Ishikawa (cell line): ENCODE results near the gene DNAJC11.
A peak's percentile ranks its signal among the peaks of the same experiment; 100 is the strongest.

ENCODE experiments used
- CEBPB ChIP-seq: IDR thresholded peaks from 2 replicates; pipeline ENCODE4 v1.6.1; 2012
- CREB1 ChIP-seq: IDR thresholded peaks from 2 replicates; pipeline ENCODE4 v1.6.1; 2012; ENCODE audit warnings: low read depth
- EGR1 ChIP-seq: IDR thresholded peaks from 2 replicates; pipeline ENCODE4 v1.6.1; 2012
- EP300 ChIP-seq: IDR thresholded peaks from 2 replicates; pipeline ENCODE4 v1.6.1; 2012; ENCODE audit warnings: borderline replicate concordance
- FOXM1 ChIP-seq: IDR thresholded peaks from 2 replicates; pipeline ENCODE4 v1.6.1; 2012; ENCODE audit warnings: low read depth, borderline replicate concordance
- NFIC ChIP-seq: IDR thresholded peaks from 2 replicates; pipeline ENCODE4 v1.6.1; 2012
- RAD21 ChIP-seq: IDR thresholded peaks from 2 replicates; pipeline ENCODE4 v1.6.1; 2012; ENCODE audit warnings: low read depth
- TAF1 ChIP-seq: IDR thresholded peaks from 2 replicates; pipeline ENCODE4 v1.6.1; 2012; ENCODE audit warnings: low read depth, mild to moderate bottlenecking
- TCF12 ChIP-seq: IDR thresholded peaks from 2 replicates; pipeline ENCODE4 v1.6.1; 2012; ENCODE audit warnings: low read depth
- TEAD4 ChIP-seq: IDR thresholded peaks from 2 replicates; pipeline ENCODE4 v1.6.1; 2012
- YY1 ChIP-seq: IDR thresholded peaks from 2 replicates; pipeline ENCODE4 v1.6.1; 2012; ENCODE audit warnings: low read depth
- ZBTB7A ChIP-seq: IDR thresholded peaks from 2 replicates; pipeline ENCODE4 v1.6.1; 2012; ENCODE audit warnings: low read depth
- TF ChIP-seq, protein P1 (sequence below): IDR thresholded peaks from 2 replicates; pipeline ENCODE4 v1.6.1; 2012
- TF ChIP-seq, protein P2 (sequence below): IDR thresholded peaks from 2 replicates; pipeline ENCODE4 v1.6.1; 2012
- TF ChIP-seq, protein P3 (sequence below): IDR thresholded peaks from 2 replicates; pipeline ENCODE4 v1.6.1; 2012; ENCODE audit warnings: low read depth, mild to moderate bottlenecking

DNAJC11 gene

DNA sequence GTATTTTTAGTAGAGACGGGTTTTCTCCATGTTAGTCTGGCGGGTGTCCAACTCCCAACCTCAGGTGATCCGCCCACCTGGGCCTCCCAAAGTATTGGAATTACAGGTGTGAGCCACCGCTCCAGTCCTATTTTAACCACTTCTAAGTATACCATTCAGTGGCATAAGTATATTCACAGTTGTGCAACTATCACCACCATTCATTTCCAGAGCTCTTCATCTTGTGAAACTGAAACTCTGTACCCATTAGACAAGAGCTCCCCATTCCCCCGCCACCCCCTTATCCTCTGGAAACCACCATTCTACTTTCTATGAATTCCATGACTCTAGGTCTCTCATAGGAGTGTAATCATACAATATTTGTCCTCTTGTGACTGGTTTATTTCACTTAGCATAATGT, 43.5 kb upstream of the DNAJC11 start:
- TF ChIP-seq TEAD4: no peak
- no peak for TF ChIP-seq CEBPB
- no peak for TF ChIP-seq NFIC
- no peak for TF ChIP-seq ZBTB7A
- no peak for TF ChIP-seq YY1

DNA sequence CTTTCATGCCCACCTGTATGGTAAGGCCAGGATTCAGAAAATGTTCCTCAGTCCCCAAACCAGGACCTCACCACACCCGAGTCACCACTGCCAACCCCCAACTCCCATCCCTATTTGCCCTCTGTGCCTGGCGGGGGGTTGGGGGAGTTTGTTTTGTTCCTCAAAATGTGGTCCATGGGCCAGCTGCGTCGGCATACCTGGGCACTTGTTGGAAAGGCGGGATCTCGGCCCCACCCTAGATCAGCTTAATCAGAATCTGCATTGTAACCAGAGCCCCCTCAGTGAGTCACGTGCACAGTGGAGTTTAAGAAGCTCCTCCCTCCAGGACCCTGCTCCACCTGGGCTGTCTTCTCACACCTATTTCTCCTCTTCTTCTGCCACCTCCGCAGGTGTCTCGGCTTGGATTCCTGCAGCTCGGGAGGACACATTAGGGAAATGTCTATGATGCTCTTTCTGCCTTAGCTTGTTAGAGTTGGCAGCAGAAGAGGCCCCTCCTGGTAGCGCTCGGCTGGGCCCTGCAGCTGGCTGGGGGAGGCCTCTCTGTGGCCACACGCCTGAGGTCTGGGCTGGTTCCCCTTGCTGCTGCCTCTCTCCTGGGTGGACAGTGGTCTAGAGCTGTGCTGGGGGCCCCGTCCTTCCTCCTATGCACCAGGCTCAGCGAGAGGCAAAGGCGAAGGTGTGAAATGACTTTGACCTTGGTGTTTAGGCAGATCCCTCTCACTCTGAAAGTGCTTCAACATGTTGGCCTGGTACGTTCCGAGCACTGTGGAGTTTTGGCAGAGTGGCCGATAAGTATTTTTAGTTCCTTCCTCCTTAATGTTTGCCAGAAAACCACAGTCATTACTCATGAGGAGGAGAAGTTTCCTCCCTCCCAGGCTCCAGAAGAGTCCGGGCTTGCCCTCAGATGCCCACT, 41.8 kb upstream of the DNAJC11 start:
- TF ChIP-seq ZBTB7A: no peak
- TF ChIP-seq, protein P1, sequence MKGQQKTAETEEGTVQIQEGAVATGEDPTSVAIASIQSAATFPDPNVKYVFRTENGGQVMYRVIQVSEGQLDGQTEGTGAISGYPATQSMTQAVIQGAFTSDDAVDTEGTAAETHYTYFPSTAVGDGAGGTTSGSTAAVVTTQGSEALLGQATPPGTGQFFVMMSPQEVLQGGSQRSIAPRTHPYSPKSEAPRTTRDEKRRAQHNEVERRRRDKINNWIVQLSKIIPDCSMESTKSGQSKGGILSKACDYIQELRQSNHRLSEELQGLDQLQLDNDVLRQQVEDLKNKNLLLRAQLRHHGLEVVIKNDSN: peak; percentile 78

DNA sequence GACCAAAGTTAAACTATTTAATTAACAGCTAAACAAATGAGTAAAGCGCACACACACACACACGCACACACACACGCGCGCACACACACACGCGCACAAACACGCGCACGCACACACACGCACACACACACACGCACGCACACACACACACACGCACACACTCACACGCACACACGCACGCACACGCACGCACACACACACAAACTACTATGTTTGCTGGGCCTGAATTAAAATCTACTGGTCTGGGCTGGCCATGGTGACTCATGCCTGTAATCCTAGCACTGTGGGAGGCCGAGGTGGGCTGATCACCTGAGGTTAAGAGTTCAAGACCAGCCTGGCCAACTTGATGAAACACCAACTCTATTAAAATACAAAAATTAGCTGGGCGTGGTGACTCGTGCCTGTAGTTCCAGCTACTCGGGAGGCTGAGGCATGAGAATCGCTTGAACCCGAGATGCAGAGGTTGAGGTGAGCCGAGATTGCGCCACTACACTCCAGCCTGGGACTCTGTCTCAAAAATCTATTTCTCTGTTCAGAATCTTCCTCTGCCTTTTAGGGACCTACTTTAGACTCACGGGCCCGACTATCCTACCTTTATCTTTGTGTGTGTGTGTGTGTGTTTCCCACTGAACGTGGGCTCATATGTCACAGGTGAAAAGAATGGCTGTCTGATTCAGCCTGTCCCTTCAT, 37.5 kb upstream of the DNAJC11 start:
- TF ChIP-seq, protein P2, sequence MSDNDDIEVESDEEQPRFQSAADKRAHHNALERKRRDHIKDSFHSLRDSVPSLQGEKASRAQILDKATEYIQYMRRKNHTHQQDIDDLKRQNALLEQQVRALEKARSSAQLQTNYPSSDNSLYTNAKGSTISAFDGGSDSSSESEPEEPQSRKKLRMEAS: no peak
- no peak for TF ChIP-seq FOXM1
- TF ChIP-seq TAF1: no peak
- TF ChIP-seq, protein P1: no peak
- TF ChIP-seq, protein P3, sequence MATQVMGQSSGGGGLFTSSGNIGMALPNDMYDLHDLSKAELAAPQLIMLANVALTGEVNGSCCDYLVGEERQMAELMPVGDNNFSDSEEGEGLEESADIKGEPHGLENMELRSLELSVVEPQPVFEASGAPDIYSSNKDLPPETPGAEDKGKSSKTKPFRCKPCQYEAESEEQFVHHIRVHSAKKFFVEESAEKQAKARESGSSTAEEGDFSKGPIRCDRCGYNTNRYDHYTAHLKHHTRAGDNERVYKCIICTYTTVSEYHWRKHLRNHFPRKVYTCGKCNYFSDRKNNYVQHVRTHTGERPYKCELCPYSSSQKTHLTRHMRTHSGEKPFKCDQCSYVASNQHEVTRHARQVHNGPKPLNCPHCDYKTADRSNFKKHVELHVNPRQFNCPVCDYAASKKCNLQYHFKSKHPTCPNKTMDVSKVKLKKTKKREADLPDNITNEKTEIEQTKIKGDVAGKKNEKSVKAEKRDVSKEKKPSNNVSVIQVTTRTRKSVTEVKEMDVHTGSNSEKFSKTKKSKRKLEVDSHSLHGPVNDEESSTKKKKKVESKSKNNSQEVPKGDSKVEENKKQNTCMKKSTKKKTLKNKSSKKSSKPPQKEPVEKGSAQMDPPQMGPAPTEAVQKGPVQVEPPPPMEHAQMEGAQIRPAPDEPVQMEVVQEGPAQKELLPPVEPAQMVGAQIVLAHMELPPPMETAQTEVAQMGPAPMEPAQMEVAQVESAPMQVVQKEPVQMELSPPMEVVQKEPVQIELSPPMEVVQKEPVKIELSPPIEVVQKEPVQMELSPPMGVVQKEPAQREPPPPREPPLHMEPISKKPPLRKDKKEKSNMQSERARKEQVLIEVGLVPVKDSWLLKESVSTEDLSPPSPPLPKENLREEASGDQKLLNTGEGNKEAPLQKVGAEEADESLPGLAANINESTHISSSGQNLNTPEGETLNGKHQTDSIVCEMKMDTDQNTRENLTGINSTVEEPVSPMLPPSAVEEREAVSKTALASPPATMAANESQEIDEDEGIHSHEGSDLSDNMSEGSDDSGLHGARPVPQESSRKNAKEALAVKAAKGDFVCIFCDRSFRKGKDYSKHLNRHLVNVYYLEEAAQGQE: no peak
- TF ChIP-seq NFIC: no peak
- TF ChIP-seq CREB1: no peak
- no peak for TF ChIP-seq TEAD4
- no peak for TF ChIP-seq EGR1
- no peak for TF ChIP-seq RAD21
- TF ChIP-seq TCF12: no peak
- no peak for TF ChIP-seq YY1

DNA sequence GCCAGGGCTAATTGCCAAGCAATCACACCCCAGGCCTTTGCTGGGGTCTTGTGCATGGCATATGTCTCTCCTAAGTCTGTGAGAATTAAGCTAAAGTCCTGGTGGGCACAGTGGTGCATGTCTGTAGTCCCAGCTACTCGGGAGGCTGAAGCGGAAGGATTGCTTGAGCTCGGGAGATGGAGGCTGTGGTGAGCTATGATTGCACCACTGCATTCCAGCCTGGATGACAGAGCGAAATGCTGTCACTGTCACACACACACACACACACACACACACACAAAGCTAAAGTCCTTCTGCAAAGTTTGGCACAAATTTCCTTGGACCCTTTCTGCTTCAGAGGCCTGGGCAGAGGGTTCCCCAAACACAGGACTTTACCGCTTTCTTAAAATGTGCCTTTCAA, 31.3 kb upstream of the DNAJC11 start:
- TF ChIP-seq, protein P2: no peak
- TF ChIP-seq NFIC (no peak), FOXM1 (no peak)
- TF ChIP-seq, protein P3: no peak

DNA sequence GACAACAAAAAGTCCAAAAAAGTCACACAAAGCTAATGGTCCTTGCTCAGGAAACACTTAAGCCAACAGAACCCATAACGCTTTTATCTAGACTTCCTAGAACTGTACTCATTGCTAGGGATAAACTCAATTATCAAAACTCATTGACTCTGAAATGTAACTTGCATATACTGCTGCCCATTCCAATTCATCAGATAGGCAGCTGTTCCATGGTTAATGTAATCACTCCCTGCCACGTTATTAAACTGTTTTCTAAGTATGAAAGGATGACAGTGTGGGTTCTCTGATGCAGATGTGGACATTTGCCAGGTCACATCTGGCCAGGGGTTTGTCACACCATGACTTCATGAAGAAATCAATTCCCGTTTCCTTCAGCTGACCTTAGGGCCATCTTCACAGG, 30.3 kb upstream of the DNAJC11 start:
- TF ChIP-seq, protein P2: no peak
- TF ChIP-seq EGR1 (no peak), RAD21 (no peak), CEBPB (no peak), TAF1 (no peak), TCF12 (no peak), YY1 (no peak), NFIC (no peak), EP300 (no peak), ZBTB7A (no peak), CREB1 (no peak), FOXM1 (no peak), TEAD4 (no peak)
- TF ChIP-seq, protein P1: no peak
- TF ChIP-seq, protein P3: no peak
